Bronchial epithelial cell (primary cell): ENCODE data around the gene KMT2E. TPM values are rescaled to one million over a fixed set of nuclear protein-coding genes. Genes with fewer than 3 reads are reported as not detected.
"Not testable (repeated sequence)": the region's sequence is repeated elsewhere in the genome, so short reads cannot be mapped to it uniquely, and the experiment has no call there.

Source experiments
- DNase-seq: peaks from one replicate; pipeline ENCODE4 v3.0.0-alpha.2; 2010; ENCODE audit warnings: low read depth
- FAIRE-seq: peaks from 2 replicates; lab custom pipeline; 2011; peaks lifted over from hg19 to GRCh38; lab: Jason Lieb, UNC
- H3K27me3 ChIP-seq: 2 replicates; pipeline ENCODE4 v1.5.1; 2011; ENCODE audit warnings: low read length; ENCODE audit not compliant: control insufficient read depth, insufficient read depth
- H3K36me3 ChIP-seq: 2 replicates; pipeline ENCODE4 v1.5.1; 2011; ENCODE audit warnings: low read length; ENCODE audit not compliant: control insufficient read depth, insufficient read depth
- H3K4me3 ChIP-seq: 2 replicates; pipeline ENCODE4 v1.5.1; 2011; ENCODE audit warnings: mild to moderate bottlenecking, low read depth, low read length, control low read depth
- CTCF ChIP-seq: IDR thresholded peaks from 2 replicates; pipeline ENCODE4 v1.5.1; 2011; ENCODE audit warnings: mild to moderate bottlenecking, moderate library complexity, low read length, control low read depth, inconsistent platforms; ENCODE audit not compliant: insufficient read depth, severe bottlenecking
- total RNA-seq: library from RNA; depleted of rRNA; stranded (reverse); fragments of >200 nt; gene quantifications from 2 replicates; pipeline ENCODE4 v1.2.1, GENCODE V29; 2014

Gene KMT2E
- total RNA-seq, 1 donor from 2014 or later = 79.8 TPM

GRCh38 chr7:105003275-105003674 lies 10.7 kb upstream of the KMT2E start:
- TF ChIP-seq CTCF = no peak
- no peak for FAIRE-seq
- H3K4me3 ChIP-seq = no peak overlapping the region
- H3K27me3 ChIP-seq = no peaks in the 10 kb centered on the region
- H3K36me3 ChIP-seq = peaks cover 4% of the 10 kb centered on the region
- peak; percentile 79 for DNase-seq

GRCh38 chr7:105003872-105004510 lies 10.0 kb upstream of the KMT2E start:
- Histone ChIP-seq H3K4me3 (no peak overlapping the region), H3K36me3 (peaks cover 4% of the 10 kb centered on the region), H3K27me3 (no peaks in the 10 kb centered on the region)
- FAIRE-seq (no peak), DNase-seq (no peak)
- TF ChIP-seq CTCF = no peak

GRCh38 chr7:105005006-105005405 lies 9.0 kb upstream of the KMT2E start:
- not testable (repeated sequence) for FAIRE-seq, H3K4me3 ChIP-seq, H3K36me3 ChIP-seq, DNase-seq, H3K27me3 ChIP-seq

- not testable (repeated sequence) for FAIRE-seq, H3K36me3 ChIP-seq, H3K27me3 ChIP-seq, DNase-seq, H3K4me3 ChIP-seq
These were observed 8.5 kb upstream of the KMT2E start for GRCh38 chr7:105005486-105005885.

- no peak for TF ChIP-seq CTCF
- peaks cover 6% of the 10 kb centered on the region for H3K36me3 ChIP-seq
- FAIRE-seq = no peak
- no peaks in the 10 kb centered on the region for H3K27me3 ChIP-seq
- no peak for DNase-seq
- H3K4me3 ChIP-seq = no peak overlapping the region
These were observed 7.5 kb upstream of the KMT2E start for GRCh38 chr7:105006367-105007136.

GRCh38 chr7:105007298-105007697 lies 6.7 kb upstream of the KMT2E start:
- Histone ChIP-seq H3K27me3 (no peaks in the 10 kb centered on the region), H3K36me3 (peaks cover 3% of the 10 kb centered on the region), H3K4me3 (no peak overlapping the region)
- DNase-seq = no peak
- FAIRE-seq = no peak
- TF ChIP-seq CTCF = no peak
